Activated CD4-positive, alpha-beta T cell treated with anti-CD3 and anti-CD28 coated beads, Interleukin-2, amount 50 U/mL, for 1 hour (primary cell): ENCODE measurements around the gene PGAP2.
"Not testable (repeated sequence)": the region's sequence is repeated elsewhere in the genome, so short reads cannot be mapped to it uniquely, and the experiment has no call there.

Source experiments
- DNase-seq: peaks from one replicate; pipeline ENCODE4 v3.0.0-alpha.2; 2020

Gene PGAP2

GRCh38 chr11:3808861-3809623 is 682 bp downstream of the PGAP2 start:
- DNase-seq: peak; percentile 46

DNA sequence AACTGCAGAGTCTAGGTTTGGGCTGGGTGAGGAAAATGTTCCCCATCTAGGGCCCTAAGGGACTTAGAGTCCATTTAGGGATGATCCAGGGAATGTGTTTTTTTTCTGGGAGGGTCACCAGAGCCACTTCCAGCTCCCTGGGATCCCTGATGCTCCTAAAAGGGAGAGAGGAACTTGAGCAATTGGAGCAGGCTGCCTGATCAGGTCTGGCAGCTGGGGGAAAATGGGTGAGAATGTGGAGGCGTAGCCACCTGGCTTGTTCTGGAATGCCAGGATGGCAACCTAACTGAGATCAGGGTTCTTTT is 1.2 kb downstream of the PGAP2 start:
- no peak for DNase-seq

DNA sequence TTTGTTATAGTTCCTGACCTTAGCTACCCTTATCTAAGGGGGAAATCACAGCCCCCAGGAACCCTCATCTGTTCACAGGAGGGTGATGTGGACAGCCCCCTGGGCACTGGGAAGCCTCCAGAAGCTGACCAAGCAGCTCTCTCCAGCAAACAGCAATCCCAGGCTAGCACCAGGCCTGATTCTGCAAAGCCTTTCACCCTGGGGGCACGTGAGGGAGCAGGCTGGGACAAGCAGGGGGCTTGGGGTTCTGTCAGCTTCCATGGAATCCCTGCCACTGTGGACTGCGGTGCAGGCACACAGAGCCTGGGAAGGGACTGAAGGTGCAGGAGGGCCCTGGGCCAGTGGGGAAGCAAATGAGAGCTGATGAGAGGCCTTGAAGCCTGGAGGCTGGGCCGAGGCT is 2.1 kb downstream of the PGAP2 start:
- DNase-seq: no peak

- no peak for DNase-seq
These were observed 2.6 kb downstream of the PGAP2 start for GRCh38 chr11:3810951-3811350.

DNA sequence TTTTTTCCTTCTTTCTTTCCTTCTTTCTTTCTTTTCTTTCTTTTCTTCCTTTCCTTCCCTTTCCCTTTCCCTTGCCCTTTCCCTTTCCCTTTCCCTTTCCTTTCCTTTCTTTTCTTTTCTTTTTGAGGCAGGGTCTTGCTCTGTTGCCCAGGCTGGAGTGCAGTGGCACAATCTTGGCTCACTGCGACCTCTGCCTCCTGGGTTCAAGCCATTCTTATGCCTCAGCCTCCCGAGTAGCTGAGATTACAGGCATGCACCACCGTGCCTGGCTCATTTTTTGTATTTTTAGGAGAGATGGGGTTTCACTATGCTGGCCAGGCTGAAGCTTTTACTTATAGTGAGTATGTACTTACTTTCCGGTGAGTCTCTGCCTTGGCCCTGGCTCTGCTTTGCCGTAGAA is 6.5 kb downstream of the PGAP2 start:
- not testable (repeated sequence) for DNase-seq

DNA sequence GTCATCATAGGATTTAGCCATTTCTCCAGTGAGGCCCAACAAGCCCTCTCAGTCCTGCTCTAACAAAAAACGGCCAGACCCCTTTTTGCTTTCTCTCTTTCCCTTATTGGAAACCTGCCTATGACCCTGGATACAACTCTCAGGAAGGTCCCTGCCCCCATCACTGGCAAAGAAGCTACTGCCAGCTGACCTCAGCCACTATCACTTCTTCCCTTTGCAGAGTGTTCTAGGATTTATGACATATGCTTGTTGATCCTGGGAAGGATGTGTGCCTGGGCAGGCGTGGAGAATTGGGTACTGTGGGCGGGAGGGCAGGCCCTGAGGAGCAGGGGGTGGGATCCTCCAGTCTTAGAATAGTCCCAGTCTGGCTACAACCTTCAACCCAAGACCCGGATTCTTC is 7.5 kb downstream of the PGAP2 start:
- DNase-seq: no peak

- no peak for DNase-seq
These were observed 8.3 kb downstream of the PGAP2 start for GRCh38 chr11:3816673-3817072.

DNA sequence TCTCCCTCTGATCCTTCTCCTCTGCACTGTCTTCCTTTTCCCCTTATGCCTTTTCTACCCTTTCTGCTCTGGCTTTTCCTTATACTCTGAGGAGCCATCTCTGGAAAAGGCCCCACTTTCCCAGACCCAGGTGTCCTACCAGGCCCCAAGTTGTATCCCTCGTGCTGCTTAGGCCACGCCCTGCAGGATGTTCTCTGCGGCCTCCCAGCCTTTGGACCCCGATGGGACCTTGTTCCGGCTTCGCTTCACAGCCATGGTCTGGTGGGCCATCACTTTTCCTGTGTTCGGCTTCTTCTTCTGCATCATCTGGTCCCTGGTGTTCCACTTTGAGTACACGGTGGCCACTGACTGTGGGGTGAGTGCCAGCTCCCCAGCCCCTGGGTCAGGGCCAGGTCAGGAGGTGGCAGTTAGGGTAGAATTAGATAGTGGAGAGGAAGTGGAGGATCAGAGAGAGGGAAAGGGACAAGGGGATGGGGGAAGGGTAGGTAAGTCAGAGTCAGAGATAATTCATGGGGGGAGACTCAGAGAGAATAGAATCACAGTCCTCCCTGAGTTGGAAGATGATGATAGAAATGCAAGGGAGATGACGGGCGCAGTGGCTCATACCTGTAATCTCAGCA is 8.9 kb downstream of the PGAP2 start:
- no peak for DNase-seq

- DNase-seq: no peak
These were observed 12.6 kb downstream of the PGAP2 start for GRCh38 chr11:3820971-3821370.

GRCh38 chr11:3822312-3822711 is 14.0 kb downstream of the PGAP2 start:
- no peak for DNase-seq

DNA sequence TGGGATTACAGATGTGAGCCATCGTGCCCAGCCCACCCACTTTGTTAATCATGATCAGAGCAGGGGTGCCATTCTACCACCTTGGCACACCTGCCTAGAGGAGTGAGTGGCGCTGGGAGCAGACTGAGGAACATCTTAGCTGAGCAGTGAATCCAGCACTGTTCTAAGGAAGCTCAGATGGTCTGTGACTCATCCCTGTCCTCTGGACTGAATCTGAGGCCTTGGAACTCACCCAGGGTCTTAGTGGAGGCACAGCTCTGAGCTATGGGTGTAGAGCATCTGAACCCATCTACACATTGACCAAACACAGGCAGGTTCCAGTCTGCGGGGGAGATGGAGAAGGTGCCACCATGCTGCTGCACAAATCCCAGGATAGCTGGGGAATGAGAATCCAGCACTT is 14.9 kb downstream of the PGAP2 start:
- DNase-seq: no peak

- no peak for DNase-seq
These were observed 15.6 kb downstream of the PGAP2 start for GRCh38 chr11:3823762-3824506.

GRCh38 chr11:3824714-3825472 is 16.5 kb downstream of the PGAP2 start:
- DNase-seq: peak; percentile 83

GRCh38 chr11:3825473-3826154 is 17.3 kb downstream of the PGAP2 start:
- DNase-seq: no peak

DNA sequence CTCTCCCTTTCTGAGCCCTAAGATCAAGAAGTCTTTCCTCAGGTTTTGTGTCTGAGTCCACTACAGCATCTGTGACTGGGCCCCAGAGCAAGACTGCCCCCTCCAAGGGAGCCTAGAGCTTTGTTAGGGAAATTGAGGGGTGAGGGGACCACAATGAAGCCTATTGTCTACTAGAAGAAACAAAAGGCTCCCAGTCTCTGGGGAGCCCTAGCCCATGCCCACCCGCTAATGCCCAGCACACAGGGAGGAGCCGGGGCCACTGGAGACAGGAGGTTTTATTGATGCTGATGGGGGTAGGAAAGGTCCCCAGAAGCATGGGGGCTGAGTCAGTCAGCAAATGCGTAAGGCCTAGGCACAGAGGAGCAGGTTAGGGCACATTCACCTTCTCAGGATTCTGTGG is 18.4 kb downstream of the PGAP2 start:
- no peak for DNase-seq

DNA sequence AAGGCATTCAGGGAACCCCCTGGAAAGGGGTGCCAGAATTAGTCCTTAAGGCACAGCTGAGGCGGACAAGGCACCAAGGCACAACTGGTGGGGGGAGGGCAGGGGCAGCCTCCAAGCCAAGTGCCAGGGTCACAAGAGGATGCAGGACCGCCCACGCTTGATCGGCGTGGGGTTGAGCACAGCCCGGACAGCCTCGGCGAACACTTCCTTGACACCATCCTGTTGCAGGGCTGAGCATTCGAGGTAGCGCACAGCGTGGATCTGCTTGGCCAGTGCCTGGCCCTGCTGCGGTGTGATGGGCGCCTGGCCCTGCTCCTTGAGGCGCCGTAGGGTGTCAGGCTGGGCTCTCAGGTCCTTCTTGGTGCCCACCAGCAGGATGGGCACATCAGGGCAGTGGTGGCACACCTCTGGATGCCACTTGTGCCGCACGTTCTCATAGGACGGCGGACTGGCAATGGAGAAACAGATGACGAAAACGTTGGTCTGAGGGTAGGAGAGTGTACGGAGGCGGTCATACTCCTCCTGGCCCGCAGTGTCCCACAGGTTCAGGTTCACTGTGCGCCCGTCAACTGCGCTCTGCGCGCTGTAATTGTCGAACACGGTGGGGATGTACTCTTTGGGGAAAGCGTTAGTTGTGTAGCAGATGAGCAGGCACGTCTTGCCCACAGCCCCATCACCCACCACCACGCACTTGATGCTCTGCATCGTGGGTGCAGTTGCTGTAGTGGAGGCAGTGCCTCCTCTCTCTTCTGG is 19.2 kb downstream of the PGAP2 start:
- no peak for DNase-seq

DNA sequence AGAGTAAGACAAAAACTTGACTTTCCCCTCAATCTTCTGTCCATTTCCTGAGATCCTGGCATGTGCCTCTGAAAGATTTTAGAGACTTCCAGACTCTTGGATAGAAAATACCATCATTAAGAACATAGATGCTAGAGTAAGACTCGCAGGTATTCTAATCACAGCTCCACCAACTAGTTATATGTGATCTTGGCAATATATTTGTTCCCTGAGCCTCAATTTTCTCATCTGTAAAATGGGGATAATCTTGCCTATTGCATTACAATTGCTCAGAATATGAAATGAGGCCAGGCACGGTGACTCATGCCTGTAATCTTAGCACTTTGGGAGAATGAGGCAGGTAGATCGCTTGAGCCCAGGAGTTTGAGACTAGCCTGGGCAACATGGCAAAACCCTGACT is 21.7 kb downstream of the PGAP2 start:
- no peak for DNase-seq

DNA sequence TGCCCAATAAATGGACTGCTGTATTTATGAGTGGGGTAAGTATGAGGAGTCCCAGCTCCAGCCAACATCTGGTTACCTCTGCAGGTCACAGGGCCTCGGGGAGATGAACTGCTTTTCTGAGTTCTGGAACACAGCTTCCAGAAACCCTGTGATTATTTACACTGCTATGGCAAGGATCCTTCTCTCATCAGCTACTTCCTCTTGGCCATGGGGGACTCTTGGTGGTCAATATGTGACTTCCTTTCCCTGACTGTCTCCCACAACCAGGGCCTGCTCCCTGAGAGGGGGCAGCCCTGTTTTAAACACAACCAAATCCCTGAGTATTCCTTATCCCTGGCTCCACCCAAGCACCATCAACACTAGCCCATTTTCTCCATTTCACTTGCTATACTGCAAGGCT is 22.4 kb downstream of the PGAP2 start:
- no peak for DNase-seq

DNA sequence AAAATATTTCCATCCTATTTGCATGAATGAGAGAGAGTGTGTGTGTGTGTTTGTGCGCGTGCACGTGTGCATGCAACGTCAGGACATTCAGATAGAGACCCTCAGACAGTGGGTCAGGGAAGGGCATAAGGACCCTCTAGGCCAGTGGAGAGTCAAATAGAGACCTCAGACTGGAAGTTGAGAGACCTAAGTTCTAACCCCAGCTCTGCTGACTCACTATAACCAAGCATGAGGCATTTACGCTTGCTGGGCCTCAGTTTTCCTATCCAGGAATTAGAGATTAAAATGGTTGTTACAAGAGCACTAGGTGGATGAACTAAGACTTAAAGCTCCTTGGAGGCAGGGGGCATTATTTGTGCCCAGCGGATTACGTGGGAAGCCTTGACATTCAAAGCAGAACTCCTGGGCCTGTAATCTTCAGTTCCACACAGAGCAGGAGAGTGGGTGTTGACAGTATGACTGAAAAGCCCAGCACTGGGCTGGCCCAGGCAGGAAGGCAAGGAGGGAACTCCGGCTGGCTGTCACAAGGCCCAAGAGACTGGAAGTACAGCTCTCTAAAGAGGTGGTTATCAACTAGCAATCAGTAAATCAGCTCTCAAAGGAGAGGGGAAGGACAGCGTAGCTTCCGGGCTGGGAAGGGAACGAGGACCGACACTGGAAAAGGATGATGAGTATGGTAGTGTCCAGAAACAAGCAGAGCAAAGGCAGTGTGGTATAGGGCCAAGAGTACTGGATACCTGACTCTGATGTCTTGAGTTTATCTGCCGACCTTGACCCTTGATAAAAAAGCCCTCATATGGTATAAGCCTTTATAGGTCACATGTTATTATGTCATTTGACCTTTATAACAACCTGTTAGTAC is 23.2 kb downstream of the PGAP2 start:
- no peak for DNase-seq

GRCh38 chr11:3832816-3833215 is 24.5 kb downstream of the PGAP2 start:
- no peak for DNase-seq

DNA sequence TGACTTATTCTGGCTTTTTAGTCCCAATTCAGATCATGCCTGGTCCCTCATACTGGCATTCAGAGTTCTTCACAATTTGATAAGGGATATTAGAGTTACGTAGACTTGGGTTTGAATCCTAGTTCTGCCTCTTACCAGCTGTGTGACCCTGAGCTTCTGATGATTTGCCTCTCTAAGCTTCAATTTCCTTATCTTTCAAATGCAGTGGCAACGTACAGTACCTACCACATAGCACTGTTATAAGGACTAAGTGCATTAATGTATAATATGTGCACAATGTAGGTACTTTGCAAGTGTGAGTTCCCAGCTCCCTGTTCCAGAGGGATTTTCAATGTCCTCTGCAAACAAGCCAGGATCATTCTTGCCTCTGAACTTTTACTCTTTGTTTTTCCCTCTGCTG is 25.1 kb downstream of the PGAP2 start:
- DNase-seq: no peak
